Stimulated activated CD8-positive, alpha-beta memory T cell treated with anti-CD3 and anti-CD28 coated beads, Interleukin-7, amount 100 ng/mL, for 1 hour (primary cell): ENCODE measurements around the gene ARHGAP26.

ENCODE experiments used
- DNase-seq, 2 donors: peaks; one replicate each; pipeline ENCODE4 v3.0.0-alpha.2; 2020; ENCODE audit warnings: low read depth in 2 of 2

The ARHGAP26 gene

GRCh38 chr5:142847898-142848790 is 78.0 kb downstream of the ARHGAP26 start:
- no peak for DNase-seq

DNA sequence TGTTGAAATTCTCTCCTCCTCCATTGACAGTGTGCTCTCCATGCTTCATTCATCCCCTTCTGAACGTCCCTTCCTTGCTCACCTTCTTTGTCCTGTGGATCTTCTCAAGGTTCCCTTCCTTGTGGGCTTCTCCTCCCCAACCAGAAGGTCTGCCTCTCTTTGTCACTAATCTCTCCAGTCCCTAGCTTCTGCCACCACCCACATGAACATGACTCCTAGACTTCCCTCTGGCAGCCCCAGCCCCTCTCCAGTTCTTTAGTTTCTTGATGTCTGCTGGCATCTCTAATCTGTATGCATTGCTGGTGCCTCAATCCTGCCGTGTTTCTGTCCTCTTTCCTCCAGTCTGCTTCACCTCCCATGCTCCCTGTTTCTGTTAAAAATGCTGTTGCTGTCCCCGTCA is 79.3 kb downstream of the ARHGAP26 start:
- no peak for DNase-seq

DNA sequence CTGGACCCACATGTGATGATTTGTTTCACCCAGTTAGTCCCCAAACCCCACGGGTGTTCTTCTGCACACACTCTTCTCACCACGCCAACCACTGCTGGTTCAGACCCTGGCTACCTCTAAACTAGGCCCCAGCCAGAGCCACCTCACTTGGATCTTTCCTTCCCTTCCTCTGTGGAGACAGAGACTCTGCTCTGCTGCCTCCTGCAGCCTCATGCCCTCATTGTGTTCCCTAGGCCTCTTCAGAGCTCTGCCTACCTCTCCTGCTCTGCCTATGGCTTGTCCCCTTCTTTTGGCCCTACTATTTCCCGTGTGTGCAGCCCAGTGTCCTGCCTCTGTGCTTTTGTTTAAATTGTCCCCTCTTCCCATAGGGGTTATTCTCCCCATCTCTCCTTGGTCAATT is 79.7 kb downstream of the ARHGAP26 start:
- no peak for DNase-seq

GRCh38 chr5:142851731-142852130 is 81.6 kb downstream of the ARHGAP26 start:
- DNase-seq = no peak

DNA sequence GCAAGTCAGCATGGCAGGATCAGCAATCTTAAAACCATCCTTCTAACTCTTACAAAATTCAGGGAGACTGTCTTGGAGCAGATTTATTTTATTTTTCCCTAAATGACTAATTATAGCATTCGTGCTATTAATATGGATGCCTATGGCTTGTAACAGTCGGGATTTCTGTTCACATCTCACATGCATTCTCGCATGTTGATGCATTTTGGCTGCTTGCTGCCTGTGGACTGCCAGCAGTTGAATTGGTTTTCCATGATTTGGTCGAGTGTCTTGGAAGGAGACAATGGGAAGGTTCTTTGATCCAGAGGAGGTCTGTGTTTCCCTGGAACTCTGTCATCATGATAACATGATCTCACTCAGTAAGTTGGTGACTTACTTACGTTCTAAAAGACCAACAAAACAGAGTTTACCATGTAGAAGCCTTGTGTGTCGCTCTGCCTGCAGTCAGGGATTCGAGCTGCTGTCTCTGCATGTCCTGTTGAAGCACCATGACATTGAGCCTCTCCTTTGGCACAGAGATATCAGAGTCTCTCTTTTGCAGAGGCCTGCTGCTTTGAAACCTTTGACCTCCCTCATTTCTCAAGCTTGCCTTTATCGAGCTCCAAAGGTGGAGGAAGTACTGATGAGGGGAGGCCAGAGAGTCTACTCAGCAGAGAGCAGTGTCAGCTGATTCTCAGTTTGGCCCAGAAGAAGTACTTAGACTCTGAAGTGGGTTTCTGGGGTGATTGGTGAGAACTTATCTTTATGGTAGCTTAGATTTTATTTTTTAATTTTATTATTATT is 82.4 kb downstream of the ARHGAP26 start:
- no peak for DNase-seq

GRCh38 chr5:142853682-142854081 is 83.5 kb downstream of the ARHGAP26 start:
- DNase-seq = no peak

DNA sequence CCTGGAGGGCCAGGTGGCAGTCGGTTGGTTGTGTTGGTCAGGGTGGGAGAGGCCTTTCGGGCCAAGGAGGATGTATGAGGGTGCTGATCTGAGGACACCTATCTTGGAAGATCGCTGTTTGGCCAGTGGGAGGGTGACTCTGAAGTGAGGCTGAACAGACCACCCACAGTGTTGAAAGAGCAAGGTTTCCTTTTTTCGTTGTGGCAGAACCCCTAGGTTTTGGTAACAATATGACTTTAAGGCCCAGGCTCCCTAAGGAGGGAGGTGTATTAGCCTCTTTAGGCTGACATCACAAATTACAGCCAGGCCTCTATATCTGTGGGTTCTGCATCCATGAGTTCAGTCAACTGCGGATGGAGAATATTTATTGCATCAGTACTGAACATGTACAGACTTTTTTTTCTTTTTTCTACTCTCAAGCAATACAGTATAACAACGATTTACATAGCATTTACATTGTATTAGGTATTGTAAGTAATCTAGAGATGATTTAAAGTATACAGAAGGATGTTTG is 86.1 kb downstream of the ARHGAP26 start:
- DNase-seq = no peak

- DNase-seq = no peak
Observed at GRCh38 chr5:142857405-142857804, 87.2 kb downstream of the ARHGAP26 start.

DNA sequence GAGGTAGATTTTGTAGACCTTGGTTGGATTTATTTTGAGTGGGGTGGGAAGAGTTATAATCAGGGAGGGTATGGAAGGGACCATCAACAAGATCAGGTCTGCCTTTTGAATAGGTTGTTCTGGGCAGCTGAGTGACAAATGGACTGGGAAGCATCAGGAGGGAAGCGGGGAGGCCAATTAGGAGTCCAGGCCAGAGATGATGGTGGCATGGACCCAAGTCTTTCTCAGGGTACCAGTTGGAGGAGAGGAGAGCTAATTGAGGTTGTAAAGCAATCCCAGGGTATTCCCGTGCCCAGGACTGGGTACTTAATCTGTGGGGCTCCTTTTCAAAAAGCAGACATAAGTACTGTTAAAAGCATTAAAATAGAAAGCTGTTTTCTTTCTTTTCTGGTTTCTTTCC is 88.9 kb downstream of the ARHGAP26 start:
- DNase-seq = no peak

- no peak for DNase-seq
Observed at GRCh38 chr5:142860270-142860669, 90.1 kb downstream of the ARHGAP26 start.

DNA sequence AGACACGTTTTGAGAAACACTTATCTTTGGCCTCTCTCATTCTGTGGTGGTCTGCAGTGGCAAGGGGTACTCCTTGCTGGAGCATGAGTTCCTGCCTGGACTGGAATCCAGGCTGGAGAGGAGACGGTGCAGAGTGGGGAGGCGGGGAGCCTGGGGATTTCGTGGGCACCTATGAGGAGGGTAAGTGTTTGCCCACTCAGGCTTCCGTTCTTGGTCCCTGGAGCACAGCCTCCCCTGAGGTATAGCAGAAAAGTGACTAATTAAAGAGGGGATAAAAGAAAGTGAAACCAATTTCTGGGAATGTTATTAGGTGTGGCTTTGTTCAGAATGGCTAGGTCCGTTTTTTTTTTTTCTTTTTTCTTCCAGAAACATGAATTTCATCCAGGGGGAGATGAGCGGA is 90.8 kb downstream of the ARHGAP26 start:
- DNase-seq = no peak

- no peak for DNase-seq
Observed at GRCh38 chr5:142862594-142862993, 92.4 kb downstream of the ARHGAP26 start.

- DNase-seq = no peak
Observed at GRCh38 chr5:142863856-142864255, 93.7 kb downstream of the ARHGAP26 start.

DNA sequence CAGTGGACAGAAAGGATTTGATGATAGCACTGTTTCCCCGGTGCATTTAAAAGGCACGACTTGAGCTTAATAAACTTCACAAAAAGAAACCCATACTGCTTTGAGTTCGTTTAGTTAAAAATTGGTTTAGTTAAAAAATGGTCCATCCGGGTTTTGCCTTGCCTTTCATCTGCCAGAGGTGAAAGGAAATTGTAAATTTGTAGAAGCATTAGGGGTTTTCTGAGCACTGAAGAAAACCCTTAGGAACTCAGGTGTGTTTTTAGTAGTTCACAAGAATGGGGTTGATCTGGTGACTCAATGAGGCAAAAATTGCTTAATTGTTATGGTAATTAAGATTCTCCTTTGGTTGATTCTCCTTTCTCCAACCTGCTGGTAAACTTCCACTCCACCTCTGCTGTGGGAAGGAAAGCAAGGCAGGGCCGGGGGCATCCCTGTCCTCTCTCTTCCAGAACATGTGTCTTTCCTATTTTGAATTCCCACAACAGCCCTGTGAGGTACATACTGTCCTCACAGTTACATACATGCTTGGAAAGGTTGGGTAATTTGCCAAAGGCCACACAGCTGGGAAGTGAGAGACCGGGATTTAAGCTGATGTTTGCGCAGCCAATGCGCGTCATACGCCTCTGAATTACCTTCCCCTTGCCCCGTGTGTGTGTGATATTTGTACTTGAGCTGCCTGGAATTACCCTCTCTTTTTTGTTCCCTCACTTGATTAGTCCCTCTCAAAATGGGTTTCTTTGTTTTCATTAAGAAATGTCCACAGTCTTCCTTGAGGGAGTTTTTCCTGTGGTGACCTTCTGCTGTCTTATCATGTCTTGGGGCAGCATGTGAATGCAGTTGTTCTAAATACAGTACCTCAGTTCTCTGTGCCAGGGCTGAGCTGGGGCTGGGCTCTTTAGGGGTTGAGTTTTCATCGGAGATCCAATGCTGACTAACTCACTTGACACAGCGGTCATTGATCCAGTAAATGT is 94.4 kb downstream of the ARHGAP26 start:
- no peak for DNase-seq

DNA sequence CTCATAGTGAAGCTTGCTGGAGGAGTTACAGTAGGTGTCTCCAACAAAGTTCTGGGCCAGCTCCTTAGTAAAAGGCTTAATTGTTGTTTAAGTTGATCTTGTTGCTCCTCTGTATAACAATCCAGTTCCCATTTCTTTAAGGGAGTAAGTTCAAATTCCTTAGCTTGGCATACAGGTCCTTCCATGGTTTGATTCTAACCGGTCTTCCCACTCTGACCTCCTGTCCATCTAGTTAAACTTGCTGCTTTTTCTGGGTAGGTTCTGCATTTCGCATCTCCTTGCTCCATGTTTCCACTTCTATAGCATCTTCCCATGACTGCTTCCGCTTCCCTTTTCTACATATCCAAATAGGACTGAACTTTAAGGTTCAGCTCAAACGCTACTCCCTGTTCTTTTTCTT is 95.5 kb downstream of the ARHGAP26 start:
- no peak for DNase-seq

GRCh38 chr5:142866563-142867275 is 96.5 kb downstream of the ARHGAP26 start:
- DNase-seq = peak in 1 of 2 donors; percentile 4

- DNase-seq = no peak
Observed at GRCh38 chr5:142869886-142870285, 99.7 kb downstream of the ARHGAP26 start.

GRCh38 chr5:142870532-142871362 is 100.6 kb downstream of the ARHGAP26 start:
- no peak for DNase-seq

GRCh38 chr5:142871363-142872193 is 101.4 kb downstream of the ARHGAP26 start:
- DNase-seq = no peak
